Measurements from ENCODE around the gene NDFIP1.

NDFIP1 gene

DNA sequence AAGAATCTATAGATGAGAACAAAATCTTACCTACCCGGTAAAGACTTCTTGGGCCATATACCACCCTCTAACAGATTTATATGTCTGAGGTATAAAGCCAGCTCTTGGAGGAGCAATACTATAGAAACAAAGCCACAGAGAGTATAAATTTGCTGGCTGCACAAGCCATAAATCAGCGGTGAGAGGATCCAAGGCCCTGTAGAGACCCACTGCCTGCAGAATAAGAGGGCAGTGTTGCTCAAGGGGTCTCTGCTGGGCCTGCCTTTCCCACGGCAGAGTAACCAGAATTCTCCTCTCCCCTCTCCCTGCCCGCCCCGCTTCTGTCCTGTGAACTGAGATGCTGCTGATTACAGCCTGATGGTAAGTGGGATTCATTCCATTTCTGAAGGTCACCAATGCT, 89.2 kb downstream of the NDFIP1 start:
- Histone ChIP-seq H3K4me1 (ENCODE audit: control insufficient read depth in 2 of 2, insufficient read depth in 1 of 2, low read depth in 1 of 2, low read length in 2 of 2) (peaks cover 1 to 3% of the 10 kb centered on the region in 2 donors), H3K36me3 (replicated peaks in 1 of 2; ENCODE audit: control insufficient read depth in 2 of 2, insufficient read depth in 2 of 2, low read length in 2 of 2) (no peaks in the 10 kb centered on the region), H3K4me2 (ENCODE audit: insufficient read depth, low read length, poor library complexity, severe bottlenecking) (no peak overlapping the region), H3K27me3 (ENCODE audit: control insufficient read depth in 3 of 3, insufficient read depth in 3 of 3, low read depth in 1 of 3, low read length in 3 of 3) (no peaks in the 10 kb centered on the region), H4K91ac (ENCODE audit: low read depth, low read length, poor library complexity) (no peak overlapping the region), H3K79me1 (ENCODE audit: low read depth, low read length) (no peaks in the 10 kb centered on the region), H3K23ac (ENCODE audit: low read depth, low read length, poor library complexity) (no peak overlapping the region), H3K4ac (ENCODE audit: low read length) (no peak overlapping the region), H3K9ac (ENCODE audit: low read depth, low read length, poor library complexity) (no peak overlapping the region), H2BK15ac (ENCODE audit: low read length) (no peak overlapping the region), H3K14ac (ENCODE audit: low read length) (no peak overlapping the region), H4K8ac (ENCODE audit: low read depth, low read length) (no peak overlapping the region), H2AFZ (ENCODE audit: low read length) (no peak overlapping the region), H2BK5ac (ENCODE audit: low read length) (no peak overlapping the region), H2BK12ac (ENCODE audit: low read length) (no peak overlapping the region), H3K27ac (replicated peaks; ENCODE audit: low read length) (no peak overlapping the region), H3K4me3 (ENCODE audit: low read length in 2 of 2) (no peak overlapping the region), H2BK120ac (ENCODE audit: low read depth, low read length) (no peak overlapping the region), H3K18ac (ENCODE audit: low read length) (peak overlapping the region; percentile 23), H2AK5ac (ENCODE audit: low read depth, low read length) (no peak overlapping the region), H3K9me3 (replicated peaks in 1 of 2; ENCODE audit: control insufficient read depth in 2 of 2, insufficient read depth in 1 of 2, low read depth in 1 of 2, low read length in 2 of 2) (no peaks in the 10 kb centered on the region)
- no peak for DNase-seq (ENCODE audit: low spot score)
- WGBS, 2 donors (ENCODE audit: extremely low coverage in 2 of 2, insufficient read length in 2 of 2, insufficient replicate concordance in 1 of 2) = no CpG with 5 or more reads among the region's 5 CpGs

- no peak overlapping the region for H3K4ac ChIP-seq (ENCODE audit: low read length)
These were observed 90.8 kb downstream of the NDFIP1 start for GRCh38 chr5:142199388-142199787.

DNA sequence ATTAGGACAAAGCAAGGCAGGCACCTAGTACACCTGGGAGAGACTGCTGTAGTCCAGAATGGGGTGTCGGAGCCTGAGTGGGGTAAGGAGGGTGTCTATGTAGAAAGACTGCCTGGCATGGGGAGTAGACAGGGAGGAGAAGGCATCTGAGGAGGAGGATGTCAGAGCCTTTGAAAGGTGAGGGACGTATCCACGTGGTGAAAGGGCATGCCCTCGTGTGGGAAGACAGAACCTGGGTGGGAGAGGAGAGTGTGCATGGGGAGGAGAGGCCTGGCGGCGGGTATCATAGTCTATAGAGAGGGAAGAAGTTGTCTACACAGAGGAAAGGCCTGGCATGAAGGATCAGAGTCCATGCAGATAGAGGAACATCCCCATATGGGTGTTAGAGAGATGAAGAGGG, 91.8 kb downstream of the NDFIP1 start:
- DNase-seq (ENCODE audit: low spot score) = no peak
- no peak overlapping the region for H2AK5ac ChIP-seq (ENCODE audit: low read depth, low read length)
- no peak overlapping the region for H2AFZ ChIP-seq (ENCODE audit: low read length)
- H2BK12ac ChIP-seq (ENCODE audit: low read length) = no peak overlapping the region
- H2BK15ac ChIP-seq (ENCODE audit: low read length) = no peak overlapping the region
- no peak overlapping the region for H3K4me3 ChIP-seq (ENCODE audit: low read length in 2 of 2)
- H2BK120ac ChIP-seq (ENCODE audit: low read depth, low read length) = no peak overlapping the region
- peak overlapping the region; percentile 28 for H3K23ac ChIP-seq (ENCODE audit: low read depth, low read length, poor library complexity)
- H3K4me2 ChIP-seq (ENCODE audit: insufficient read depth, low read length, poor library complexity, severe bottlenecking) = no peak overlapping the region
- no peak overlapping the region for H3K27ac ChIP-seq (replicated peaks; ENCODE audit: low read length)
- H3K4me1 ChIP-seq (ENCODE audit: control insufficient read depth in 2 of 2, insufficient read depth in 1 of 2, low read depth in 1 of 2, low read length in 2 of 2) = peaks cover 0 to 3% of the 10 kb centered on the region in 2 donors
- no CpG with 5 or more reads among the region's 6 CpGs for WGBS, 2 donors (ENCODE audit: extremely low coverage in 2 of 2, insufficient read length in 2 of 2, insufficient replicate concordance in 1 of 2)
- no peaks in the 10 kb centered on the region for H3K9me3 ChIP-seq (replicated peaks in 1 of 2; ENCODE audit: control insufficient read depth in 2 of 2, insufficient read depth in 1 of 2, low read depth in 1 of 2, low read length in 2 of 2)
- H4K8ac ChIP-seq (ENCODE audit: low read depth, low read length) = no peak overlapping the region
- no peak overlapping the region for H3K14ac ChIP-seq (ENCODE audit: low read length)
- no peak overlapping the region for H2BK5ac ChIP-seq (ENCODE audit: low read length)
- H3K4ac ChIP-seq (ENCODE audit: low read length) = no peak overlapping the region
- H4K91ac ChIP-seq (ENCODE audit: low read depth, low read length, poor library complexity) = no peak overlapping the region
- no peak overlapping the region for H3K18ac ChIP-seq (ENCODE audit: low read length)
- no peak overlapping the region for H3K9ac ChIP-seq (ENCODE audit: low read depth, low read length, poor library complexity)
- no peaks in the 10 kb centered on the region for H3K79me1 ChIP-seq (ENCODE audit: low read depth, low read length)
- no peaks in the 10 kb centered on the region for H3K36me3 ChIP-seq (replicated peaks in 1 of 2; ENCODE audit: control insufficient read depth in 2 of 2, insufficient read depth in 2 of 2, low read length in 2 of 2)
- no peaks in the 10 kb centered on the region for H3K27me3 ChIP-seq (ENCODE audit: control insufficient read depth in 3 of 3, insufficient read depth in 3 of 3, low read depth in 1 of 3, low read length in 3 of 3)

More at GRCh38 chr5:142199388-142199787, 90.8 kb downstream of the NDFIP1 start:
- WGBS, 2 donors (ENCODE audit: extremely low coverage in 2 of 2, insufficient read length in 2 of 2, insufficient replicate concordance in 1 of 2) = no CpG with 5 or more reads among the region's 8 CpGs
- Histone ChIP-seq H2BK5ac (ENCODE audit: low read length) (no peak overlapping the region), H3K9ac (ENCODE audit: low read depth, low read length, poor library complexity) (no peak overlapping the region), H3K27ac (replicated peaks; ENCODE audit: low read length) (no peak overlapping the region), H3K14ac (ENCODE audit: low read length) (no peak overlapping the region), H3K18ac (ENCODE audit: low read length) (no peak overlapping the region), H3K4me1 (ENCODE audit: control insufficient read depth in 2 of 2, insufficient read depth in 1 of 2, low read depth in 1 of 2, low read length in 2 of 2) (peaks cover 0 to 3% of the 10 kb centered on the region in 2 donors), H3K9me3 (replicated peaks in 1 of 2; ENCODE audit: control insufficient read depth in 2 of 2, insufficient read depth in 1 of 2, low read depth in 1 of 2, low read length in 2 of 2) (no peaks in the 10 kb centered on the region), H3K4me2 (ENCODE audit: insufficient read depth, low read length, poor library complexity, severe bottlenecking) (no peak overlapping the region), H4K91ac (ENCODE audit: low read depth, low read length, poor library complexity) (no peak overlapping the region), H3K4me3 (ENCODE audit: low read length in 2 of 2) (no peak overlapping the region), H3K27me3 (ENCODE audit: control insufficient read depth in 3 of 3, insufficient read depth in 3 of 3, low read depth in 1 of 3, low read length in 3 of 3) (no peaks in the 10 kb centered on the region), H2BK120ac (ENCODE audit: low read depth, low read length) (no peak overlapping the region), H2AFZ (ENCODE audit: low read length) (no peak overlapping the region), H3K36me3 (replicated peaks in 1 of 2; ENCODE audit: control insufficient read depth in 2 of 2, insufficient read depth in 2 of 2, low read length in 2 of 2) (no peaks in the 10 kb centered on the region), H3K23ac (ENCODE audit: low read depth, low read length, poor library complexity) (no peak overlapping the region), H3K79me1 (ENCODE audit: low read depth, low read length) (no peaks in the 10 kb centered on the region), H2BK15ac (ENCODE audit: low read length) (no peak overlapping the region), H2BK12ac (ENCODE audit: low read length) (no peak overlapping the region), H4K8ac (ENCODE audit: low read depth, low read length) (no peak overlapping the region), H2AK5ac (ENCODE audit: low read depth, low read length) (no peak overlapping the region)
- no peak for DNase-seq (ENCODE audit: low spot score)

DNA sequence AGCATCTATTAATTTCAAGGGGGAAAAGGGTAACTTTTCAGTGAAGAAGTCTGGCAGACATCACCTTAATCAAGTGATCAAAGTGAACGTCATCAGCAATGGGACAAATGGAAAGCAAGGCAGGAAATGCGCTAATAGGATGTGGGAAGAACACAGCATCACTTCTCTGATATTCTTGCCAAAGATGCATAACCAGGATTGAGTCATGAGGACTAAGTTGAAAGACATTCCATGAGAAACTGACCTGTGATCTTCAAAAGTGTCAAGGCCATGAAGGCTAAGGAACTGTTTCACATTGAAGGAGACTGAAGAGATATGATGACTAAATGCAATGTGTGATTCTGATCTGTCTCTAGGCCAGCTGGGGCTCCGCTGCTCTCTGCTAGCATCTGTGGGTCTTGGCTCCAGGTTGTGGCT, 92.9 kb downstream of the NDFIP1 start:
- Histone ChIP-seq H2AFZ (ENCODE audit: low read length) (no peak overlapping the region), H2BK5ac (ENCODE audit: low read length) (no peak overlapping the region), H4K91ac (ENCODE audit: low read depth, low read length, poor library complexity) (no peak overlapping the region), H3K4me3 (ENCODE audit: low read length in 2 of 2) (no peak overlapping the region), H3K18ac (ENCODE audit: low read length) (no peak overlapping the region), H3K23ac (ENCODE audit: low read depth, low read length, poor library complexity) (no peak overlapping the region), H3K79me1 (ENCODE audit: low read depth, low read length) (no peaks in the 10 kb centered on the region), H3K9me3 (replicated peaks in 1 of 2; ENCODE audit: control insufficient read depth in 2 of 2, insufficient read depth in 1 of 2, low read depth in 1 of 2, low read length in 2 of 2) (no peaks in the 10 kb centered on the region), H2BK15ac (ENCODE audit: low read length) (no peak overlapping the region), H3K36me3 (replicated peaks in 1 of 2; ENCODE audit: control insufficient read depth in 2 of 2, insufficient read depth in 2 of 2, low read length in 2 of 2) (no peaks in the 10 kb centered on the region), H2AK5ac (ENCODE audit: low read depth, low read length) (no peak overlapping the region), H4K8ac (ENCODE audit: low read depth, low read length) (no peak overlapping the region), H3K4ac (ENCODE audit: low read length) (no peak overlapping the region), H3K4me2 (ENCODE audit: insufficient read depth, low read length, poor library complexity, severe bottlenecking) (no peak overlapping the region), H3K27me3 (ENCODE audit: control insufficient read depth in 3 of 3, insufficient read depth in 3 of 3, low read depth in 1 of 3, low read length in 3 of 3) (no peaks in the 10 kb centered on the region), H2BK120ac (ENCODE audit: low read depth, low read length) (no peak overlapping the region), H3K9ac (ENCODE audit: low read depth, low read length, poor library complexity) (no peak overlapping the region), H3K27ac (replicated peaks; ENCODE audit: low read length) (no peak overlapping the region), H3K4me1 (ENCODE audit: control insufficient read depth in 2 of 2, insufficient read depth in 1 of 2, low read depth in 1 of 2, low read length in 2 of 2) (peaks cover 0 to 3% of the 10 kb centered on the region in 2 donors), H3K14ac (ENCODE audit: low read length) (no peak overlapping the region), H2BK12ac (ENCODE audit: low read length) (no peak overlapping the region)
- no peak for DNase-seq (ENCODE audit: low spot score)
- WGBS, 2 donors (ENCODE audit: extremely low coverage in 2 of 2, insufficient read length in 2 of 2, insufficient replicate concordance in 1 of 2) = no CpG with 5 or more reads among the region's 3 CpGs
